Activated T-cell treated with anti-CD3 and anti-CD28 coated beads, Interleukin-2, amount 50 U/mL, for 48 hours (primary cell): Measurements from ENCODE around the gene TEPSIN.

Experiments used
- DNase-seq, 2 experiments: peaks; one replicate each; pipeline ENCODE4 v3.0.0-alpha.2; 2020

TEPSIN gene

GRCh38 chr17:81180836-81181810 lies 57.7 kb downstream of the TEPSIN start:
- DNase-seq, result no peak

DNA sequence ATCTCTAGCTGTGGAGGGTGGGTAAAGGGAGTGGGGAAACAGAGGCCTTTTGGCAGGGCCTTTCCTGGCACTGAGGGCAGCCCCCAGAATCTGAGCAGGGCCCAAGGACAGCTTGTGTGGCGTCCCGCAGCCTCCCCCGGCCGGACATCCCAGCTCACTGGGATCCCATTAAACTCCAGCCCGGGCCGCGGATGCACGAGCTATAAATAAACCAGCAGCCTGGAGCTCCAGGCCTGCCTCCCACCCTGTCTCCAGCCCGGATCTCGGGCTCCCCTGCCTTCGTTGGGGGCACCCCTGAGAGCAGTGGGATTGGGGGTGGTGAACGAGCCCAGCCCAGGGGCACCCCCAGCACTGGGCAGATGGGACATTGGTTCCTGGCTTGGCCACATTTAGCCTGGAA lies 59.0 kb downstream of the TEPSIN start:
- no peak for DNase-seq

GRCh38 chr17:81179220-81179619 lies 59.6 kb downstream of the TEPSIN start:
- no peak for DNase-seq
